Activated CD4-positive, alpha-beta T cell treated with anti-CD3 and anti-CD28 coated beads, Interleukin-2, amount 10 ng/mL, durations not matched to agents 7 days and 5 days (primary cell): ENCODE data around the gene ENPP3. TPM values are rescaled to one million over a fixed set of nuclear protein-coding genes. Genes with fewer than 3 reads are reported as not detected.

Experiments used
- CTCF ChIA-PET: fragments of 350-600 bp; sonication (Branson Sonifier 250); formaldehyde crosslinking; loops from one replicate; lab custom pipeline; 2021; ENCODE audit warnings: antibody characterized with exemption; lab: Charles Lee
- POLR2A ChIA-PET: fragments of 350-600 bp; sonication (Branson Sonifier 250); formaldehyde crosslinking; loops from one replicate; lab custom pipeline; 2021; ENCODE audit warnings: antibody characterized with exemption; lab: Charles Lee
- DNase-seq: peaks from one replicate; pipeline ENCODE4 v3.0.0-alpha.2; 2020
- H3K27ac Mint-ChIP-seq: one replicate; pipeline ENCODE4 v1.8.0; 2021; ENCODE audit warnings: mild to moderate bottlenecking, moderate library complexity, mixed read lengths
- H3K27me3 Mint-ChIP-seq: one replicate; pipeline ENCODE4 v1.8.0; 2021; ENCODE audit warnings: mixed read lengths
- H3K36me3 Mint-ChIP-seq: one replicate; pipeline ENCODE4 v1.8.0; 2021; ENCODE audit warnings: low read depth, mixed read lengths
- H3K4me1 Mint-ChIP-seq: one replicate; pipeline ENCODE4 v1.8.0; 2021; ENCODE audit warnings: mixed read lengths
- H3K4me3 Mint-ChIP-seq: one replicate; pipeline ENCODE4 v1.8.0; 2021; ENCODE audit warnings: mild to moderate bottlenecking, moderate library complexity, mixed read lengths
- H3K9me3 Mint-ChIP-seq: one replicate; pipeline ENCODE4 v1.8.0; 2021; ENCODE audit warnings: mixed read lengths
- total RNA-seq, 2 experiments: library from RNA; stranded (reverse); gene quantifications; one replicate each; pipeline ENCODE4 v1.2.3, GENCODE V29; 2021

ENPP3 gene
- total RNA-seq, 2 experiments from 2014 or later: 0.19 to 0.35 TPM

- H3K4me3 Mint-ChIP-seq: no peak overlapping the region
- POLR2A ChIA-PET: no interaction called here
- H3K27me3 Mint-ChIP-seq: no peaks in the 10 kb centered on the region
- CTCF ChIA-PET: no interaction called here
- H3K36me3 Mint-ChIP-seq: no peaks in the 10 kb centered on the region
- no peaks in the 10 kb centered on the region for H3K4me1 Mint-ChIP-seq
- H3K9me3 Mint-ChIP-seq: no peaks in the 10 kb centered on the region
- H3K27ac Mint-ChIP-seq: no peak overlapping the region
- no peak for DNase-seq
Observed at GRCh38 chr6:131645846-131646245, 8.7 kb downstream of the ENPP3 start.

GRCh38 chr6:131646249-131646670, 9.2 kb downstream of the ENPP3 start:
- ChIA-PET CTCF (no interaction called here), POLR2A (no interaction called here)
- Mint-ChIP-seq H3K27ac (no peak overlapping the region), H3K4me1 (no peaks in the 10 kb centered on the region), H3K36me3 (no peaks in the 10 kb centered on the region), H3K4me3 (no peak overlapping the region), H3K9me3 (no peaks in the 10 kb centered on the region), H3K27me3 (no peaks in the 10 kb centered on the region)
- DNase-seq: no peak

GRCh38 chr6:131651782-131652181, 14.7 kb downstream of the ENPP3 start:
- Mint-ChIP-seq H3K9me3 (no peaks in the 10 kb centered on the region), H3K27ac (no peak overlapping the region), H3K27me3 (no peaks in the 10 kb centered on the region), H3K4me3 (no peak overlapping the region), H3K36me3 (no peaks in the 10 kb centered on the region), H3K4me1 (no peaks in the 10 kb centered on the region)
- ChIA-PET CTCF (interaction anchor here (1.3 to 1.8 kb wide), 2 partner anchors 12 to 24 kb away, joined by 4 to 8 read pairs; partner anchors contain the start of gene MED23), POLR2A (no interaction called here)
- DNase-seq: no peak

GRCh38 chr6:131652472-131652871, 15.4 kb downstream of the ENPP3 start:
- ChIA-PET POLR2A (no interaction called here), CTCF (interaction anchor here (0.6 to 1.3 kb wide), 2 partner anchors 24 to 1475 kb away, joined by 3 to 8 read pairs; partner anchors contain the start of gene MED23)
- no peaks in the 10 kb centered on the region for H3K9me3 Mint-ChIP-seq
- no peak overlapping the region for H3K4me3 Mint-ChIP-seq
- no peaks in the 10 kb centered on the region for H3K27me3 Mint-ChIP-seq
- no peaks in the 10 kb centered on the region for H3K36me3 Mint-ChIP-seq
- DNase-seq: no peak
- H3K4me1 Mint-ChIP-seq: no peaks in the 10 kb centered on the region
- no peak overlapping the region for H3K27ac Mint-ChIP-seq

GRCh38 chr6:131654326-131654725, 17.2 kb downstream of the ENPP3 start:
- H3K27ac Mint-ChIP-seq: no peak overlapping the region
- no peaks in the 10 kb centered on the region for H3K9me3 Mint-ChIP-seq
- no peaks in the 10 kb centered on the region for H3K36me3 Mint-ChIP-seq
- POLR2A ChIA-PET: interaction anchor here (0.6 kb wide), 1 partner anchor 37 kb away, joined by 5 read pairs; no protein-coding TSS in a partner anchor
- no peaks in the 10 kb centered on the region for H3K27me3 Mint-ChIP-seq
- no peak for DNase-seq
- H3K4me1 Mint-ChIP-seq: no peaks in the 10 kb centered on the region
- H3K4me3 Mint-ChIP-seq: no peak overlapping the region
- CTCF ChIA-PET: no interaction called here

GRCh38 chr6:131655387-131655786, 18.3 kb downstream of the ENPP3 start:
- no peaks in the 10 kb centered on the region for H3K9me3 Mint-ChIP-seq
- no peaks in the 10 kb centered on the region for H3K4me1 Mint-ChIP-seq
- no peak overlapping the region for H3K27ac Mint-ChIP-seq
- H3K36me3 Mint-ChIP-seq: no peaks in the 10 kb centered on the region
- no peak overlapping the region for H3K4me3 Mint-ChIP-seq
- no peak for DNase-seq
- H3K27me3 Mint-ChIP-seq: no peaks in the 10 kb centered on the region
- ChIA-PET POLR2A (no interaction called here), CTCF (interaction anchor here (1.0 kb wide), 1 partner anchor 27 kb away, joined by 3 read pairs; no protein-coding TSS in a partner anchor)

- H3K27me3 Mint-ChIP-seq: no peaks in the 10 kb centered on the region
- no peaks in the 10 kb centered on the region for H3K4me1 Mint-ChIP-seq
- no peak for DNase-seq
- POLR2A ChIA-PET: no interaction called here
- no peaks in the 10 kb centered on the region for H3K36me3 Mint-ChIP-seq
- H3K9me3 Mint-ChIP-seq: no peaks in the 10 kb centered on the region
- no peak overlapping the region for H3K4me3 Mint-ChIP-seq
- CTCF ChIA-PET: interaction anchor here (1.0 kb wide), 1 partner anchor 27 kb away, joined by 3 read pairs; no protein-coding TSS in a partner anchor
- H3K27ac Mint-ChIP-seq: no peak overlapping the region
Observed at GRCh38 chr6:131655951-131656350, 18.8 kb downstream of the ENPP3 start.

- Mint-ChIP-seq H3K4me3 (no peak overlapping the region), H3K4me1 (no peaks in the 10 kb centered on the region), H3K36me3 (no peaks in the 10 kb centered on the region), H3K27ac (no peak overlapping the region), H3K27me3 (no peaks in the 10 kb centered on the region), H3K9me3 (no peaks in the 10 kb centered on the region)
- ChIA-PET POLR2A (no interaction called here), CTCF (interaction anchor here (0.9 to 1.0 kb wide), 2 partner anchors 14 to 28 kb away, joined by 3 to 4 read pairs; no protein-coding TSS in a partner anchor)
- no peak for DNase-seq
Observed at GRCh38 chr6:131656667-131657066, 19.6 kb downstream of the ENPP3 start.

- H3K4me1 Mint-ChIP-seq: no peaks in the 10 kb centered on the region
- POLR2A ChIA-PET: no interaction called here
- DNase-seq: no peak
- no peaks in the 10 kb centered on the region for H3K9me3 Mint-ChIP-seq
- H3K4me3 Mint-ChIP-seq: no peak overlapping the region
- H3K36me3 Mint-ChIP-seq: no peaks in the 10 kb centered on the region
- H3K27ac Mint-ChIP-seq: no peak overlapping the region
- CTCF ChIA-PET: interaction anchor here (0.7 to 1.0 kb wide), 3 partner anchors 13 to 27 kb away, joined by 3 to 4 read pairs (median 3); no protein-coding TSS in a partner anchor
- H3K27me3 Mint-ChIP-seq: no peaks in the 10 kb centered on the region
Observed at GRCh38 chr6:131657222-131657621, 20.1 kb downstream of the ENPP3 start.

- ChIA-PET POLR2A (no interaction called here), CTCF (interaction anchor here (0.7 to 1.9 kb wide), 3 partner anchors 13 to 30 kb away, joined by 3 to 6 read pairs (median 4); partner anchors contain the start of gene MED23)
- Mint-ChIP-seq H3K4me1 (no peaks in the 10 kb centered on the region), H3K36me3 (no peaks in the 10 kb centered on the region), H3K27ac (no peak overlapping the region), H3K9me3 (no peaks in the 10 kb centered on the region), H3K27me3 (no peaks in the 10 kb centered on the region), H3K4me3 (no peak overlapping the region)
- no peak for DNase-seq
Observed at GRCh38 chr6:131657630-131658111, 20.6 kb downstream of the ENPP3 start.

GRCh38 chr6:131658287-131658686, 21.2 kb downstream of the ENPP3 start:
- no peaks in the 10 kb centered on the region for H3K36me3 Mint-ChIP-seq
- ChIA-PET CTCF (interaction anchor here (1.9 kb wide), 1 partner anchor 31 kb away, joined by 6 read pairs; the partner anchor contains the start of gene MED23), POLR2A (no interaction called here)
- no peaks in the 10 kb centered on the region for H3K27me3 Mint-ChIP-seq
- no peak for DNase-seq
- H3K27ac Mint-ChIP-seq: no peak overlapping the region
- no peaks in the 10 kb centered on the region for H3K9me3 Mint-ChIP-seq
- no peak overlapping the region for H3K4me3 Mint-ChIP-seq
- no peaks in the 10 kb centered on the region for H3K4me1 Mint-ChIP-seq

- CTCF ChIA-PET: no interaction called here
- H3K9me3 Mint-ChIP-seq: no peaks in the 10 kb centered on the region
- no peaks in the 10 kb centered on the region for H3K36me3 Mint-ChIP-seq
- POLR2A ChIA-PET: no interaction called here
- DNase-seq: no peak
- no peaks in the 10 kb centered on the region for H3K4me1 Mint-ChIP-seq
- H3K27me3 Mint-ChIP-seq: no peaks in the 10 kb centered on the region
- H3K4me3 Mint-ChIP-seq: no peak overlapping the region
- no peak overlapping the region for H3K27ac Mint-ChIP-seq
Observed at GRCh38 chr6:131660195-131660594, 23.1 kb downstream of the ENPP3 start.

- no peak overlapping the region for H3K4me3 Mint-ChIP-seq
- ChIA-PET CTCF (interaction anchor here (0.6 to 1.2 kb wide), 2 partner anchors 13 to 578 kb away, joined by 4 read pairs; no protein-coding TSS in a partner anchor), POLR2A (no interaction called here)
Observed at GRCh38 chr6:131663578-131664165, 26.6 kb downstream of the ENPP3 start.

More at GRCh38 chr6:131663578-131664165, 26.6 kb downstream of the ENPP3 start:
- Mint-ChIP-seq H3K27ac (no peak overlapping the region), H3K27me3 (peaks cover 6% of the 10 kb centered on the region), H3K36me3 (no peaks in the 10 kb centered on the region), H3K9me3 (no peaks in the 10 kb centered on the region), H3K4me1 (no peaks in the 10 kb centered on the region)
- DNase-seq: no peak
